ENCODE measurements around the gene CDH24.

GRCh38 chr14:23053426-23053825 lies 3.9 kb downstream of the CDH24 start:
- no peak for TF ChIP-seq EP300 (IDR thresholded peaks at IDR 0.05)
- TF ChIP-seq, protein P1, sequence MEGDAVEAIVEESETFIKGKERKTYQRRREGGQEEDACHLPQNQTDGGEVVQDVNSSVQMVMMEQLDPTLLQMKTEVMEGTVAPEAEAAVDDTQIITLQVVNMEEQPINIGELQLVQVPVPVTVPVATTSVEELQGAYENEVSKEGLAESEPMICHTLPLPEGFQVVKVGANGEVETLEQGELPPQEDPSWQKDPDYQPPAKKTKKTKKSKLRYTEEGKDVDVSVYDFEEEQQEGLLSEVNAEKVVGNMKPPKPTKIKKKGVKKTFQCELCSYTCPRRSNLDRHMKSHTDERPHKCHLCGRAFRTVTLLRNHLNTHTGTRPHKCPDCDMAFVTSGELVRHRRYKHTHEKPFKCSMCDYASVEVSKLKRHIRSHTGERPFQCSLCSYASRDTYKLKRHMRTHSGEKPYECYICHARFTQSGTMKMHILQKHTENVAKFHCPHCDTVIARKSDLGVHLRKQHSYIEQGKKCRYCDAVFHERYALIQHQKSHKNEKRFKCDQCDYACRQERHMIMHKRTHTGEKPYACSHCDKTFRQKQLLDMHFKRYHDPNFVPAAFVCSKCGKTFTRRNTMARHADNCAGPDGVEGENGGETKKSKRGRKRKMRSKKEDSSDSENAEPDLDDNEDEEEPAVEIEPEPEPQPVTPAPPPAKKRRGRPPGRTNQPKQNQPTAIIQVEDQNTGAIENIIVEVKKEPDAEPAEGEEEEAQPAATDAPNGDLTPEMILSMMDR (IDR thresholded peaks at IDR 0.05), result no peak
- TF ChIP-seq POLR2AphosphoS5 (IDR thresholded peaks at IDR 0.05), result no peak
